MM.1S (cell line): ENCODE results near the gene ALDH5A1.

Source experiments
- DNase-seq: peaks from one replicate; pipeline ENCODE4 v3.0.0-alpha.2; 2015
- H2AFZ ChIP-seq: fragments of 300-600 bp; sonication (generic); 2 replicates; pipeline ENCODE4 v1.6.0; 2016; ENCODE audit warnings: antibody characterized with exemption, low read length
- H3F3A ChIP-seq: fragments of 300-600 bp; sonication (generic); 2 replicates; pipeline ENCODE4 v1.6.1; 2016; ENCODE audit warnings: mild to moderate bottlenecking, antibody characterized with exemption, low read length, moderate library complexity, mixed read lengths; ENCODE audit not compliant: insufficient read depth
- H3K27ac ChIP-seq: fragments of 300-600 bp; sonication (generic); 2 replicates; pipeline ENCODE4 v1.5.1; 2016; ENCODE audit warnings: mild to moderate bottlenecking, low read length
- H3K27me3 ChIP-seq: fragments of 300-600 bp; sonication (generic); replicated peaks from 2 replicates; pipeline ENCODE4 v1.6.0; 2016; ENCODE audit warnings: low read length; ENCODE audit not compliant: insufficient read depth
- H3K36me3 ChIP-seq: fragments of 300-600 bp; sonication (generic); replicated peaks from 2 replicates; pipeline ENCODE4 v1.6.1; 2016; ENCODE audit warnings: mild to moderate bottlenecking, low read length, mixed read lengths; ENCODE audit not compliant: insufficient read depth
- H3K4me1 ChIP-seq: fragments of 300-600 bp; sonication (generic); 2 replicates; pipeline ENCODE4 v1.6.1; 2016; ENCODE audit warnings: low read length, mixed read lengths
- H3K4me2 ChIP-seq: fragments of 300-600 bp; sonication (generic); 2 replicates; pipeline ENCODE4 v1.6.0; 2016; ENCODE audit warnings: low read depth, low read length
- H3K4me3 ChIP-seq: fragments of 300-600 bp; sonication (generic); 2 replicates; pipeline ENCODE4 v1.5.1; 2016; ENCODE audit warnings: low read length, mixed read lengths
- H3K79me2 ChIP-seq: fragments of 300-600 bp; sonication (generic); 2 replicates; pipeline ENCODE4 v1.6.1; 2016; ENCODE audit warnings: mixed run types, low read length, mixed read lengths
- H3K9ac ChIP-seq: fragments of 300-600 bp; sonication (generic); 2 replicates; pipeline ENCODE4 v1.6.1; 2016; ENCODE audit warnings: low read length, mixed read lengths
- H3K9me2 ChIP-seq: fragments of 300-600 bp; sonication (generic); replicated peaks from 2 replicates; pipeline ENCODE4 v1.6.1; 2016; ENCODE audit warnings: mild to moderate bottlenecking, low read length, mixed read lengths; ENCODE audit not compliant: insufficient read depth
- H3K9me3 ChIP-seq: fragments of 300-600 bp; sonication (generic); replicated peaks from 2 replicates; pipeline ENCODE4 v1.6.1; 2016; ENCODE audit warnings: mild to moderate bottlenecking, low read length, mixed read lengths; ENCODE audit not compliant: insufficient read depth
- H4K20me1 ChIP-seq: fragments of 300-600 bp; sonication (generic); 2 replicates; pipeline ENCODE4 v1.6.1; 2016; ENCODE audit warnings: mild to moderate bottlenecking, low read length, moderate library complexity, mixed read lengths; ENCODE audit not compliant: insufficient read depth
- CTCF ChIP-seq: fragments of 300-600 bp; sonication (generic); IDR thresholded peaks from 2 replicates; pipeline ENCODE4 v1.5.1; 2016; ENCODE audit warnings: antibody characterized with exemption, low read length, mixed read lengths
- EZH2 ChIP-seq: fragments of 300-600 bp; sonication (generic); optimal IDR thresholded peaks from 2 replicates; pipeline ENCODE3; 2017; ENCODE audit warnings: low read depth, mild to moderate bottlenecking, antibody characterized with exemption, low read length, mixed read lengths
- EZH2phosphoT487 ChIP-seq: fragments of 300-600 bp; sonication (generic); IDR thresholded peaks from 2 replicates; pipeline ENCODE4 v1.6.1; 2018; ENCODE audit warnings: antibody characterized with exemption, low read length

The ALDH5A1 gene

GRCh38 chr6:24501914-24502313 lies 7.1 kb downstream of the ALDH5A1 start:
- TF ChIP-seq EZH2phosphoT487 (no peak), CTCF (no peak), EZH2 (no peak)
- Histone ChIP-seq H3K4me2 (no peak overlapping the region), H4K20me1 (no peaks in the 10 kb centered on the region), H3K36me3 (no peaks in the 10 kb centered on the region; the same call in 1 of the 2 replicates), H3F3A (no peaks in the 10 kb centered on the region), H3K27me3 (no peaks in the 10 kb centered on the region), H3K27ac (no peak overlapping the region), H3K9me3 (no peaks in the 10 kb centered on the region), H3K4me1 (no peaks in the 10 kb centered on the region), H3K4me3 (no peak overlapping the region), H3K9me2 (no peaks in the 10 kb centered on the region), H3K9ac (no peak overlapping the region), H2AFZ (no peak overlapping the region), H3K79me2 (no peaks in the 10 kb centered on the region)
- no peak for DNase-seq

- Histone ChIP-seq H3K27ac (no peak overlapping the region), H3K9me2 (no peaks in the 10 kb centered on the region), H3K4me1 (no peaks in the 10 kb centered on the region), H2AFZ (no peak overlapping the region), H4K20me1 (no peaks in the 10 kb centered on the region), H3K36me3 (no peaks in the 10 kb centered on the region), H3K27me3 (no peaks in the 10 kb centered on the region), H3K9ac (no peak overlapping the region), H3F3A (no peaks in the 10 kb centered on the region), H3K4me2 (no peak overlapping the region), H3K79me2 (no peaks in the 10 kb centered on the region), H3K9me3 (no peaks in the 10 kb centered on the region), H3K4me3 (no peak overlapping the region)
- TF ChIP-seq CTCF (no peak), EZH2phosphoT487 (no peak)
- DNase-seq: no peak
Measured at GRCh38 chr6:24504287-24504648, 9.5 kb downstream of the ALDH5A1 start.

- Histone ChIP-seq H3K27ac (no peak overlapping the region), H3K4me2 (no peak overlapping the region)
Measured at GRCh38 chr6:24504649-24505586, 10.1 kb downstream of the ALDH5A1 start.

More at GRCh38 chr6:24504649-24505586, 10.1 kb downstream of the ALDH5A1 start:
- no peaks in the 10 kb centered on the region for H3K27me3 ChIP-seq
- no peak for DNase-seq
- H3K9ac ChIP-seq: no peak overlapping the region
- no peak for TF ChIP-seq EZH2
- no peak for TF ChIP-seq CTCF
- TF ChIP-seq EZH2phosphoT487: no peak
- no peaks in the 10 kb centered on the region for H3K36me3 ChIP-seq
- no peak overlapping the region for H3K4me3 ChIP-seq
- no peaks in the 10 kb centered on the region for H3K9me2 ChIP-seq
- no peaks in the 10 kb centered on the region for H3F3A ChIP-seq
- no peaks in the 10 kb centered on the region for H3K4me1 ChIP-seq
- H3K9me3 ChIP-seq: no peaks in the 10 kb centered on the region
- no peak overlapping the region for H2AFZ ChIP-seq
- H3K79me2 ChIP-seq: no peaks in the 10 kb centered on the region
- no peaks in the 10 kb centered on the region for H4K20me1 ChIP-seq
